Panc1 (cell line): ENCODE measurements around the gene RNF212.

ENCODE experiments used
- SIN3A ChIP-seq: IDR thresholded peaks from 2 replicates; pipeline ENCODE4 v1.6.1; 2012; ENCODE audit warnings: low read depth, mild to moderate bottlenecking, low read length, moderate library complexity, borderline replicate concordance; ENCODE audit not compliant: insufficient read depth
- TF ChIP-seq, protein P1 (sequence below), 2 experiments: IDR thresholded peaks; 2 replicates each; pipeline ENCODE4 v1.6.1; 2011 to 2012; ENCODE audit warnings: low read depth in 2 of 2, control low read depth in 1 of 2, low read length in 1 of 2, mild to moderate bottlenecking in 1 of 2, moderate library complexity in 1 of 2; ENCODE audit not compliant: insufficient read depth in 1 of 2
- TF ChIP-seq, protein P2 (sequence below): fragments of 450-650 bp; IDR thresholded peaks from 2 replicates; pipeline ENCODE4 v1.5.1; 2017; ENCODE audit warnings: mild to moderate bottlenecking

DNA sequence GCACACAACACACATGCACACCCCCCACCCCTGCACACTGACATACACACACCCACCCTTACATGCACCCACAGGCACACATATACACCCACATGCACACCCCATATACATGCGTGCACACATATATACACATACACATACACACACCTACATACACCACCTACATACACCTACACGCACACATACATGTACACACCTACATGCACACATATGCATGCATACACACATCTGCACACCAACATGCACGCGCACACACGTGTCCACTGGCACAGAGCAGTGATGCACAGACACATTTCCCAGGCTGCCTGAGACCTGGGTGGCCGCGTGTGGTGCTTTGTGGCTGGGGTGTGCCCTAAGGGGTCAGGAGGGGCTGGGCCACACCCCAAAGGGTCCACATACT lies 70.2 kb downstream of the RNF212 start:
- TF ChIP-seq, protein P1, sequence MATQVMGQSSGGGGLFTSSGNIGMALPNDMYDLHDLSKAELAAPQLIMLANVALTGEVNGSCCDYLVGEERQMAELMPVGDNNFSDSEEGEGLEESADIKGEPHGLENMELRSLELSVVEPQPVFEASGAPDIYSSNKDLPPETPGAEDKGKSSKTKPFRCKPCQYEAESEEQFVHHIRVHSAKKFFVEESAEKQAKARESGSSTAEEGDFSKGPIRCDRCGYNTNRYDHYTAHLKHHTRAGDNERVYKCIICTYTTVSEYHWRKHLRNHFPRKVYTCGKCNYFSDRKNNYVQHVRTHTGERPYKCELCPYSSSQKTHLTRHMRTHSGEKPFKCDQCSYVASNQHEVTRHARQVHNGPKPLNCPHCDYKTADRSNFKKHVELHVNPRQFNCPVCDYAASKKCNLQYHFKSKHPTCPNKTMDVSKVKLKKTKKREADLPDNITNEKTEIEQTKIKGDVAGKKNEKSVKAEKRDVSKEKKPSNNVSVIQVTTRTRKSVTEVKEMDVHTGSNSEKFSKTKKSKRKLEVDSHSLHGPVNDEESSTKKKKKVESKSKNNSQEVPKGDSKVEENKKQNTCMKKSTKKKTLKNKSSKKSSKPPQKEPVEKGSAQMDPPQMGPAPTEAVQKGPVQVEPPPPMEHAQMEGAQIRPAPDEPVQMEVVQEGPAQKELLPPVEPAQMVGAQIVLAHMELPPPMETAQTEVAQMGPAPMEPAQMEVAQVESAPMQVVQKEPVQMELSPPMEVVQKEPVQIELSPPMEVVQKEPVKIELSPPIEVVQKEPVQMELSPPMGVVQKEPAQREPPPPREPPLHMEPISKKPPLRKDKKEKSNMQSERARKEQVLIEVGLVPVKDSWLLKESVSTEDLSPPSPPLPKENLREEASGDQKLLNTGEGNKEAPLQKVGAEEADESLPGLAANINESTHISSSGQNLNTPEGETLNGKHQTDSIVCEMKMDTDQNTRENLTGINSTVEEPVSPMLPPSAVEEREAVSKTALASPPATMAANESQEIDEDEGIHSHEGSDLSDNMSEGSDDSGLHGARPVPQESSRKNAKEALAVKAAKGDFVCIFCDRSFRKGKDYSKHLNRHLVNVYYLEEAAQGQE (IDR thresholded peaks at IDR 0.05; ENCODE audit: insufficient read depth in 1 of 2, low read depth in 2 of 2, low read length in 1 of 2) = no peak
- TF ChIP-seq, protein P2, sequence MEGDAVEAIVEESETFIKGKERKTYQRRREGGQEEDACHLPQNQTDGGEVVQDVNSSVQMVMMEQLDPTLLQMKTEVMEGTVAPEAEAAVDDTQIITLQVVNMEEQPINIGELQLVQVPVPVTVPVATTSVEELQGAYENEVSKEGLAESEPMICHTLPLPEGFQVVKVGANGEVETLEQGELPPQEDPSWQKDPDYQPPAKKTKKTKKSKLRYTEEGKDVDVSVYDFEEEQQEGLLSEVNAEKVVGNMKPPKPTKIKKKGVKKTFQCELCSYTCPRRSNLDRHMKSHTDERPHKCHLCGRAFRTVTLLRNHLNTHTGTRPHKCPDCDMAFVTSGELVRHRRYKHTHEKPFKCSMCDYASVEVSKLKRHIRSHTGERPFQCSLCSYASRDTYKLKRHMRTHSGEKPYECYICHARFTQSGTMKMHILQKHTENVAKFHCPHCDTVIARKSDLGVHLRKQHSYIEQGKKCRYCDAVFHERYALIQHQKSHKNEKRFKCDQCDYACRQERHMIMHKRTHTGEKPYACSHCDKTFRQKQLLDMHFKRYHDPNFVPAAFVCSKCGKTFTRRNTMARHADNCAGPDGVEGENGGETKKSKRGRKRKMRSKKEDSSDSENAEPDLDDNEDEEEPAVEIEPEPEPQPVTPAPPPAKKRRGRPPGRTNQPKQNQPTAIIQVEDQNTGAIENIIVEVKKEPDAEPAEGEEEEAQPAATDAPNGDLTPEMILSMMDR = no peak
- TF ChIP-seq SIN3A = no peak
